Activated gamma-delta T cell treated with Interleukin-2 at 50 U/mL for 16 hours (primary cell): ENCODE results near the gene GFRA4.

Experiments used
- DNase-seq: peaks from one replicate; pipeline ENCODE4 v3.0.0-alpha.2; 2020

The GFRA4 gene

GRCh38 chr20:3673221-3674070 is 10.2 kb upstream of the GFRA4 start:
- no peak for DNase-seq

- DNase-seq = no peak
These were observed 9.5 kb upstream of the GFRA4 start for GRCh38 chr20:3672547-3673171.

GRCh38 chr20:3671986-3672546 is 8.9 kb upstream of the GFRA4 start:
- DNase-seq = no peak

GRCh38 chr20:3670945-3671344 is 7.7 kb upstream of the GFRA4 start:
- DNase-seq = no peak

- DNase-seq = no peak
These were observed 7.3 kb upstream of the GFRA4 start for GRCh38 chr20:3670511-3670910.

GRCh38 chr20:3669710-3670367 is 6.6 kb upstream of the GFRA4 start:
- DNase-seq = no peak

- no peak for DNase-seq
These were observed 4.3 kb upstream of the GFRA4 start for GRCh38 chr20:3667434-3668037.

GRCh38 chr20:3663858-3664257 is 659 bp upstream of the GFRA4 start:
- DNase-seq = no peak

GRCh38 chr20:3661814-3662665 is 1.2 kb downstream of the GFRA4 start:
- DNase-seq = no peak

- DNase-seq = no peak
These were observed 2.0 kb downstream of the GFRA4 start for GRCh38 chr20:3661060-3661813.

- no peak for DNase-seq
These were observed 2.7 kb downstream of the GFRA4 start for GRCh38 chr20:3660262-3661059.

GRCh38 chr20:3659492-3660261 is 3.5 kb downstream of the GFRA4 start:
- no peak for DNase-seq

GRCh38 chr20:3658716-3659491 is 4.3 kb downstream of the GFRA4 start:
- DNase-seq = no peak

GRCh38 chr20:3658019-3658715 is 5.0 kb downstream of the GFRA4 start:
- DNase-seq = no peak

- no peak for DNase-seq
These were observed 8.1 kb downstream of the GFRA4 start for GRCh38 chr20:3655131-3655405.

GRCh38 chr20:3654326-3655130 is 8.7 kb downstream of the GFRA4 start:
- no peak for DNase-seq

- DNase-seq = no peak
These were observed 9.3 kb downstream of the GFRA4 start for GRCh38 chr20:3653921-3654320.
